Measurements from ENCODE around the gene NCEH1. TPM values are rescaled to one million over a fixed set of nuclear protein-coding genes. Genes with fewer than 3 reads are reported as not detected.

The NCEH1 gene
- total and polyA plus RNA-seq, 10 of the 15 experiments (the other 5 are each of a cell fraction or from before 2014, with no cell fraction given) = 1.8 to 8.1 (median 4.5) TPM

DNA sequence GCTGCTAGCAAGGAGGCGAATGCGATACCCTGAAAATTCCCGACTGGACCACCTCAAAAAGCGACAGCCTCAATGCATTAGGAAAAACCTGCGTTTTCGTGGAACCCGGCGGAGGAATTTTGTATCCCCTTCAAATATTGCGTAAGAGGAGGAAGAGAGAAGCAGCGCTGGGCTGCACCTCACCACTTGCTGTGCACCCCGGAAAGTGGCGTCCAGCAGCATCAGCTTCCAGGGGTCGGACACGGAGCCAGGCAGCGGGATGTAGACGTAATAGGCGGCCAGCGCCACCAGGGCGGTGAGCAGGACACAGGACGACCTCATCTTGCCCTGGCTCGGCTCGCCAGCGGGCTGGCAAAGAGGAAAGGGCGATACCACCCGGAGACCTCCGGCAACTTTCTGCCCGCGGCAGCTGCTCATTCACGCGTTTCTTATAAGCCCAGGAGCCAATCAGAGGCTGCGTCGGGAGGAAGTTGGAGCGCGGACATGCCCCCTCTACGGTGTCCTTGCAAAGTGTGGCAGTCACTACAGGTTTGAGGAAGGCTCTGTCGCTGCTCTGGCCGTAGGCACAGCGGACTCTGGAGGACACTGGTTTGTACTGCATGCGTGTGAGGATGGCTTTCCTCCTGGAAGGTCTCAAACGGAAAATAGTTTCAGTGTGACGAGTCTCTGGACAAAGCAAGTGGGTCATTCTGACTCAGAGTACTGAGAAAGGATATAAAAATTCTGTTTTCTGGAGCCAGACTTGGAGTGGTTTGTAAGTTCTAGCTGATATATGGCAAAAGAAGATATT lies at the start of gene NCEH1 (continued):
- TF ChIP-seq, protein P1, sequence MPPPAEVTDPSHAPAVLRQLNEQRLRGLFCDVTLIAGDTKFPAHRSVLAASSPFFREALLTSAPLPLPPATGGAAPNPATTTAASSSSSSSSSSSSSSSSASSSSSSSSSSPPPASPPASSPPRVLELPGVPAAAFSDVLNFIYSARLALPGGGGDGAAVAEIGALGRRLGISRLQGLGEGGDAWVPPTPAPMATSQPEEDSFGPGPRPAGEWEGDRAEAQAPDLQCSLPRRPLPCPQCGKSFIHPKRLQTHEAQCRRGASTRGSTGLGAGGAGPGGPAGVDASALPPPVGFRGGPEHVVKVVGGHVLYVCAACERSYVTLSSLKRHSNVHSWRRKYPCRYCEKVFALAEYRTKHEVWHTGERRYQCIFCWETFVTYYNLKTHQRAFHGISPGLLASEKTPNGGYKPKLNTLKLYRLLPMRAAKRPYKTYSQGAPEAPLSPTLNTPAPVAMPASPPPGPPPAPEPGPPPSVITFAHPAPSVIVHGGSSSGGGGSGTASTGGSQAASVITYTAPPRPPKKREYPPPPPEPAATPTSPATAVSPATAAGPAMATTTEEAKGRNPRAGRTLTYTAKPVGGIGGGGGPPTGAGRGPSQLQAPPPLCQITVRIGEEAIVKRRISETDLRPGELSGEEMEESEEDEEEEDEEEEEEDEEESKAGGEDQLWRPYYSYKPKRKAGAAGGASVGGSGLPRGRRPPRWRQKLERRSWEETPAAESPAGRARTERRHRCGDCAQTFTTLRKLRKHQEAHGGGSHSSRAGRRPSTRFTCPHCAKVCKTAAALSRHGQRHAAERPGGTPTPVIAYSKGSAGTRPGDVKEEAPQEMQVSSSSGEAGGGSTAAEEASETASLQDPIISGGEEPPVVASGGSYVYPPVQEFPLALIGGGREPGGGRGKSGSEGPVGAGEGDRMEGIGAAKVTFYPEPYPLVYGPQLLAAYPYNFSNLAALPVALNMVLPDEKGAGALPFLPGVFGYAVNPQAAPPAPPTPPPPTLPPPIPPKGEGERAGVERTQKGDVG (CRISPR knock-in tag; IDR thresholded peaks at IDR 0.05) = no peak
- TF ChIP-seq POLR2AphosphoS2 (IDR thresholded peaks at IDR 0.05; ENCODE audit: low read depth, low read length) (no peak), CREB1 (IDR thresholded peaks at IDR 0.05; ENCODE audit: low read depth) (peak; percentile 69), RAD51 (IDR thresholded peaks at IDR 0.05) (no peak), JUNB (IDR thresholded peaks at IDR 0.05) (peak; percentile 46; the same call in 1 of the 2 replicates), IRF4 (IDR thresholded peaks at IDR 0.05; ENCODE audit: low read depth, low read length) (peak; percentile 34; the same call in 1 of the 2 replicates), NFYA (IDR thresholded peaks at IDR 0.05; ENCODE audit: borderline replicate concordance, low read depth, low read length) (no peak), ZNF217 (IDR thresholded peaks at IDR 0.05) (no peak), CHD1 (IDR thresholded peaks at IDR 0.05; ENCODE audit: low read depth, low read length) (no peak), NFXL1 (IDR thresholded peaks at IDR 0.05; ENCODE audit: borderline replicate concordance) (no peak)
- TF ChIP-seq, protein P2, sequence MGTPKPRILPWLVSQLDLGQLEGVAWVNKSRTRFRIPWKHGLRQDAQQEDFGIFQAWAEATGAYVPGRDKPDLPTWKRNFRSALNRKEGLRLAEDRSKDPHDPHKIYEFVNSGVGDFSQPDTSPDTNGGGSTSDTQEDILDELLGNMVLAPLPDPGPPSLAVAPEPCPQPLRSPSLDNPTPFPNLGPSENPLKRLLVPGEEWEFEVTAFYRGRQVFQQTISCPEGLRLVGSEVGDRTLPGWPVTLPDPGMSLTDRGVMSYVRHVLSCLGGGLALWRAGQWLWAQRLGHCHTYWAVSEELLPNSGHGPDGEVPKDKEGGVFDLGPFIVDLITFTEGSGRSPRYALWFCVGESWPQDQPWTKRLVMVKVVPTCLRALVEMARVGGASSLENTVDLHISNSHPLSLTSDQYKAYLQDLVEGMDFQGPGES (IDR thresholded peaks at IDR 0.05) = peak; percentile 29; the same call in 1 of the 2 replicates
- TF ChIP-seq, protein P3, sequence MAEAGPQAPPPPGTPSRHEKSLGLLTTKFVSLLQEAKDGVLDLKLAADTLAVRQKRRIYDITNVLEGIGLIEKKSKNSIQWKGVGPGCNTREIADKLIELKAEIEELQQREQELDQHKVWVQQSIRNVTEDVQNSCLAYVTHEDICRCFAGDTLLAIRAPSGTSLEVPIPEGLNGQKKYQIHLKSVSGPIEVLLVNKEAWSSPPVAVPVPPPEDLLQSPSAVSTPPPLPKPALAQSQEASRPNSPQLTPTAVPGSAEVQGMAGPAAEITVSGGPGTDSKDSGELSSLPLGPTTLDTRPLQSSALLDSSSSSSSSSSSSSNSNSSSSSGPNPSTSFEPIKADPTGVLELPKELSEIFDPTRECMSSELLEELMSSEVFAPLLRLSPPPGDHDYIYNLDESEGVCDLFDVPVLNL (IDR thresholded peaks at IDR 0.05; ENCODE audit: low read depth, low read length) = no peak; the same call in 1 of the 2 replicates
- TF ChIP-seq, protein P4, sequence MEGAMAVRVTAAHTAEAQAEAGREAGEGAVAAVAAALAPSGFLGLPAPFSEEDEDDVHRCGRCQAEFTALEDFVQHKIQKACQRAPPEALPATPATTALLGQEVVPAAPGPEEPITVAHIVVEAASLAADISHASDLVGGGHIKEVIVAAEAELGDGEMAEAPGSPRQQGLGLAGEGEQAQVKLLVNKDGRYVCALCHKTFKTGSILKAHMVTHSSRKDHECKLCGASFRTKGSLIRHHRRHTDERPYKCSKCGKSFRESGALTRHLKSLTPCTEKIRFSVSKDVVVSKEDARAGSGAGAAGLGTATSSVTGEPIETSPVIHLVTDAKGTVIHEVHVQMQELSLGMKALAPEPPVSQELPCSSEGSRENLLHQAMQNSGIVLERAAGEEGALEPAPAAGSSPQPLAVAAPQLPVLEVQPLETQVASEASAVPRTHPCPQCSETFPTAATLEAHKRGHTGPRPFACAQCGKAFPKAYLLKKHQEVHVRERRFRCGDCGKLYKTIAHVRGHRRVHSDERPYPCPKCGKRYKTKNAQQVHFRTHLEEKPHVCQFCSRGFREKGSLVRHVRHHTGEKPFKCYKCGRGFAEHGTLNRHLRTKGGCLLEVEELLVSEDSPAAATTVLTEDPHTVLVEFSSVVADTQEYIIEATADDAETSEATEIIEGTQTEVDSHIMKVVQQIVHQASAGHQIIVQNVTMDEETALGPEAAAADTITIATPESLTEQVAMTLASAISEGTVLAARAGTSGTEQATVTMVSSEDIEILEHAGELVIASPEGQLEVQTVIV (IDR thresholded peaks at IDR 0.05; ENCODE audit: borderline replicate concordance, partially characterized antibody) = no peak
- TF ChIP-seq, protein P5, sequence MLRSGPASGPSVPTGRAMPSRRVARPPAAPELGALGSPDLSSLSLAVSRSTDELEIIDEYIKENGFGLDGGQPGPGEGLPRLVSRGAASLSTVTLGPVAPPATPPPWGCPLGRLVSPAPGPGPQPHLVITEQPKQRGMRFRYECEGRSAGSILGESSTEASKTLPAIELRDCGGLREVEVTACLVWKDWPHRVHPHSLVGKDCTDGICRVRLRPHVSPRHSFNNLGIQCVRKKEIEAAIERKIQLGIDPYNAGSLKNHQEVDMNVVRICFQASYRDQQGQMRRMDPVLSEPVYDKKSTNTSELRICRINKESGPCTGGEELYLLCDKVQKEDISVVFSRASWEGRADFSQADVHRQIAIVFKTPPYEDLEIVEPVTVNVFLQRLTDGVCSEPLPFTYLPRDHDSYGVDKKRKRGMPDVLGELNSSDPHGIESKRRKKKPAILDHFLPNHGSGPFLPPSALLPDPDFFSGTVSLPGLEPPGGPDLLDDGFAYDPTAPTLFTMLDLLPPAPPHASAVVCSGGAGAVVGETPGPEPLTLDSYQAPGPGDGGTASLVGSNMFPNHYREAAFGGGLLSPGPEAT (IDR thresholded peaks at IDR 0.05; ENCODE audit: low read depth) = peak; percentile 34; the same call in 1 of the 2 replicates
- TF ChIP-seq, protein P6, sequence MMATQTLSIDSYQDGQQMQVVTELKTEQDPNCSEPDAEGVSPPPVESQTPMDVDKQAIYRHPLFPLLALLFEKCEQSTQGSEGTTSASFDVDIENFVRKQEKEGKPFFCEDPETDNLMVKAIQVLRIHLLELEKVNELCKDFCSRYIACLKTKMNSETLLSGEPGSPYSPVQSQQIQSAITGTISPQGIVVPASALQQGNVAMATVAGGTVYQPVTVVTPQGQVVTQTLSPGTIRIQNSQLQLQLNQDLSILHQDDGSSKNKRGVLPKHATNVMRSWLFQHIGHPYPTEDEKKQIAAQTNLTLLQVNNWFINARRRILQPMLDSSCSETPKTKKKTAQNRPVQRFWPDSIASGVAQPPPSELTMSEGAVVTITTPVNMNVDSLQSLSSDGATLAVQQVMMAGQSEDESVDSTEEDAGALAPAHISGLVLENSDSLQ (IDR thresholded peaks at IDR 0.05) = peak; percentile 56; the same call in 1 of the 2 replicates
- TF ChIP-seq, protein P7, sequence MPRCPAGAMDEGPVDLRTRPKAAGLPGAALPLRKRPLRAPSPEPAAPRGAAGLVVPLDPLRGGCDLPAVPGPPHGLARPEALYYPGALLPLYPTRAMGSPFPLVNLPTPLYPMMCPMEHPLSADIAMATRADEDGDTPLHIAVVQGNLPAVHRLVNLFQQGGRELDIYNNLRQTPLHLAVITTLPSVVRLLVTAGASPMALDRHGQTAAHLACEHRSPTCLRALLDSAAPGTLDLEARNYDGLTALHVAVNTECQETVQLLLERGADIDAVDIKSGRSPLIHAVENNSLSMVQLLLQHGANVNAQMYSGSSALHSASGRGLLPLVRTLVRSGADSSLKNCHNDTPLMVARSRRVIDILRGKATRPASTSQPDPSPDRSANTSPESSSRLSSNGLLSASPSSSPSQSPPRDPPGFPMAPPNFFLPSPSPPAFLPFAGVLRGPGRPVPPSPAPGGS (IDR thresholded peaks at IDR 0.05; ENCODE audit: borderline replicate concordance, insufficient read depth, low read depth, low read length, poor library complexity, severe bottlenecking) = no peak
